ENCODE results near the gene ITLN1. TPM values are rescaled to one million over a fixed set of nuclear protein-coding genes. Genes with fewer than 3 reads are reported as not detected.
A peak's percentile ranks its signal among the peaks of the same experiment; 100 is the strongest.

The ITLN1 gene
- total RNA-seq, 4 donors from 2014 or later: not detected

DNA sequence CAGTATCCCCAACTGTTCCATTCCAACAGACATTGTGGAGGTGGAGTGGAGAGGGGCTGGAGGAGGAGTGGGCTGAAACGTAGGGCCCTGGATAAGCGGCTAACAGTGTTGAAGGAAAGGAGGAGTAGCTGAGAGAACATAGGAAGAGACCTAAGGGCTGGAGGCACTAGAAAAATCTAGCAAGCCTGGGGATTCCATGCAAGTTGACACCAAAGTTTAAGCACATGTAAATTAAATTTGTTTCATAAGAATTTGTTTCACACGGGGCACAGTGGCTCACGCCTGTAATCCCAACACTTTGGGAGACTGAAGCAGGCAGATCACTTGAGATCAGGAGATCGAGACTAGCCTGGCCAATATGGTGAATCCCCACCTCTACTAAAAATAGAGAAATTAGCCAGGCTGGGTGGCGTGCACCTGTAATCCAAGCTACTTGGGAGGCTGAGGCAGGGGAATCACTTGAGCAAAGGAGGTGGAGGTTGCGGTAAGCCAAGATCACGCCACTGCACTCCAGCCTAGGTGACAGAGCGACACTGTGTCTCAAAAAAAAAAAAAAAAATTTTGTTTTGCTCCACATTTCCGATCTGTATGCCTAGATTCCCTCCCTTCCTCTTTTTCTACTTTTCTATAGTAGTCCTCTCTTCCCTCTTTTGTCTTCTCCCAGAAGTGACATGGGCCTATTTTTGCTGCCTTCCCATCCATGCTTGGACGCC lies 21.8 kb downstream of the ITLN1 start:
- intact Hi-C loops (cut with DNase I; ENCODE audit: low total_unique reads): no loop called here
- TF ChIP-seq, protein P1, sequence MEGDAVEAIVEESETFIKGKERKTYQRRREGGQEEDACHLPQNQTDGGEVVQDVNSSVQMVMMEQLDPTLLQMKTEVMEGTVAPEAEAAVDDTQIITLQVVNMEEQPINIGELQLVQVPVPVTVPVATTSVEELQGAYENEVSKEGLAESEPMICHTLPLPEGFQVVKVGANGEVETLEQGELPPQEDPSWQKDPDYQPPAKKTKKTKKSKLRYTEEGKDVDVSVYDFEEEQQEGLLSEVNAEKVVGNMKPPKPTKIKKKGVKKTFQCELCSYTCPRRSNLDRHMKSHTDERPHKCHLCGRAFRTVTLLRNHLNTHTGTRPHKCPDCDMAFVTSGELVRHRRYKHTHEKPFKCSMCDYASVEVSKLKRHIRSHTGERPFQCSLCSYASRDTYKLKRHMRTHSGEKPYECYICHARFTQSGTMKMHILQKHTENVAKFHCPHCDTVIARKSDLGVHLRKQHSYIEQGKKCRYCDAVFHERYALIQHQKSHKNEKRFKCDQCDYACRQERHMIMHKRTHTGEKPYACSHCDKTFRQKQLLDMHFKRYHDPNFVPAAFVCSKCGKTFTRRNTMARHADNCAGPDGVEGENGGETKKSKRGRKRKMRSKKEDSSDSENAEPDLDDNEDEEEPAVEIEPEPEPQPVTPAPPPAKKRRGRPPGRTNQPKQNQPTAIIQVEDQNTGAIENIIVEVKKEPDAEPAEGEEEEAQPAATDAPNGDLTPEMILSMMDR (IDR thresholded peaks at IDR 0.05): no peak
- no peak for TF ChIP-seq POLR2A (IDR thresholded peaks at IDR 0.05)
- no peak overlapping the region for H3K4me3 ChIP-seq (ENCODE audit: low read depth, poor library complexity, severe bottlenecking)
- WGBS, 2 donors: 69 to 81% methylated on average over 11 of the region's 11 CpGs
- DNase-seq (ENCODE audit: low spot score in 2 of 2): no peak

DNA sequence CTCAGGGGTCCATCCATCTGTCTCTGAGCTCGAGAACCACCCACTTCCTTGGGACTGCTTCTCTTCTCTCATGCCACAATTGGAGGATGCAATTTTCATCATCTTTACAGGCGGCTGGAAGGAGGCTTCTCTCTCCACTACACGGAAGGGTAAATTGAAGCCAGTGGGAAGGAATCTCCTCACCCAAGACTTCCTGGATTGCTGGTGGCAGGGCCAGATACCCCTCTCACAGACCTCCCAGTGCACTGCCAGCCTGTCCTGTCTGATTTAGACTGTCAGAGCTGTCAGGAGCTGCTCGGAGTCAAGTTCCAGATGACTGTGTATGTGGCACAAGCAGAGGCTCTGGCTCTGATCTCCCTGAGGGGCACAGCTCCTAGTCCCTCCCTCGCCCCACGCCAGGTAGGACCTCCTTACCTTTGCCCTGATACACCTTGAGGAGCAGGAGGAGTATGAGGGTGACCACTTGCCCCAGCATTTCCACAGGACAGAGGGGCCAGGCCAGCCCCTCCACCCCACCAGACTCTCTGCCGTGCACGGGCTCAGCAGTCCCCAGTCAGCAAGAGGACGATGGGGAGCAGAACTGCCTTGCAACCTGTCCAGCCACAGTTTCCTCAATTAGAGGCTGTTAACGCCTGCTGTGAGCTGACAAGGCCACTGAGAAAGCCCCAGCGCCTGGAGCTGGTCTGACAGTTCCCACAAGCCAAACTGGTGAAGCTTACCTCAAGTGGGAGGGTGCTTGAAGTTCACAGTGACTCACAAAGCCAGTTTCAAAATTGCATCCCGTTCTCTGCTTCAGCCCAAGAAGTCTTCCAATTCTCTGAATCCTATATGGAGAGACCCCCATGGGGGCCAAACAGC lies 22.5 kb downstream of the ITLN1 start, which contains the start of gene CD244:
CD244 (minus strand) TSS at position 685 of the 858 bp plus-strand sequence; CDS start at position 475, 210 bp downstream.
- intact Hi-C loops (cut with DNase I; ENCODE audit: low total_unique reads): no loop called here
- no peak for DNase-seq (ENCODE audit: low spot score in 2 of 2)
- TF ChIP-seq, protein P1 (IDR thresholded peaks at IDR 0.05): no peak
- no peak for TF ChIP-seq POLR2A (IDR thresholded peaks at IDR 0.05)
- H3K4me3 ChIP-seq (ENCODE audit: low read depth, poor library complexity, severe bottlenecking): no peak within 1 kb of the TSS
- WGBS, 2 donors: 34 to 52% methylated on average over 12 of the region's 12 CpGs

DNA sequence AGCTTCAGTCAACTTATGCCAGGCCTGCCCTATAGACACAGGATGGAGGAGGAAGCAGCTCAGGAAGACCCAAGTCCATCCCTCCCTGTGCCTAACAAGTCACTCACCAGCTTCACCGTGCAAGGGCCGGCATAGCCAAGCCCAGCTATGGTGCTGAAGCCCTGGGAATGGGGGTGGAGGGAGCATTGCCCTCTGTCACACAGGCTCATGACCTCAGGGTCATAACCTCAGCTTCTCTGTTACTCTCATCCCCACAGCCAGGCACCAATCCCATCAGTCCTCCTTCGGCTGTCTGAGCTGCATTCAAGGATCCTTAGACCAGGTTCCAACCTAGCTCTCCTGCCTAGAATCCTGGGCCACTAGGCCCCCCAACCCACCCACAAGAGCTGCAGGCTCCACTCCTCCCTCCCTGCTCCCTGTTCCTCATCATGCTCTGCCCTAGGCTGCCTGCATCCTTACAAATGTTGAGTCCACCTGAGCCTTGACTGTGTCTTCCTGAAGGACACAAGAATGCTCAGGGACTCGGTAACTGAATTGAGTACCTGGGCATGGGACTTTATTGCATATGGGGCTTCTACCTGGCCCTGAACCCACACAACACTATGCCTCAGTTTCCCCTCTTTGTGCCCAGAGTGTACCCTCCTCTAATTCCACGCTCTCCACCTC lies 24.0 kb downstream of the ITLN1 start:
- no peak overlapping the region for H3K4me3 ChIP-seq (ENCODE audit: low read depth, poor library complexity, severe bottlenecking)
- no peak for TF ChIP-seq POLR2A (IDR thresholded peaks at IDR 0.05)
- TF ChIP-seq, protein P1 (IDR thresholded peaks at IDR 0.05): no peak
- peak; percentile 4 to 48 for DNase-seq (ENCODE audit: low spot score in 2 of 2)
- intact Hi-C loops (cut with DNase I; ENCODE audit: low total_unique reads): no loop called here
- 62 to 79% methylated on average over 5 of the region's 5 CpGs for WGBS, 2 donors

DNA sequence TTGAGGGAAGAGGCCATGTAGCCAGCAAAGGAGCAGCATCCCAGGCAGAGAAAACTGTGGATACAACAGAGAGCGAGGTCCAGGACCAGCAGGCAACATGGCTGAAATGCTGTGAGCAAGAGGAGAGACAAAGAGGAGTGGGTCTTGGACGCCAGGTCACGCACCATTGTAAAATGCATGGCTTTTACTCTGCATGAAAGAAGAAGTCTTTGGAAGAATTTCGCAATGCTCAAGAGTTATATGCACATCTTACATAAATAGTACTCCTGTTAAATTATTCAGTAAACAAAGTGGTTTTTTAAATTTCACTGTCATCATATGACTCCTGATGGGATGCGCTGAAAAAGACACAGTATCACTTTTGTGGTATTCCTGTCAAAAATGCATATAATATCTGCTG lies 25.8 kb downstream of the ITLN1 start:
- WGBS, 2 donors: 86 to 88% methylated on average over 5 of the region's 5 CpGs
- H3K4me3 ChIP-seq (ENCODE audit: low read depth, poor library complexity, severe bottlenecking): no peak overlapping the region
- intact Hi-C loops (cut with DNase I; ENCODE audit: low total_unique reads): no loop called here
- peak in 1 of 2 donors; percentile 29 for DNase-seq (ENCODE audit: low spot score in 2 of 2)
- TF ChIP-seq, protein P1 (IDR thresholded peaks at IDR 0.05): no peak
- no peak for TF ChIP-seq POLR2A (IDR thresholded peaks at IDR 0.05)

DNA sequence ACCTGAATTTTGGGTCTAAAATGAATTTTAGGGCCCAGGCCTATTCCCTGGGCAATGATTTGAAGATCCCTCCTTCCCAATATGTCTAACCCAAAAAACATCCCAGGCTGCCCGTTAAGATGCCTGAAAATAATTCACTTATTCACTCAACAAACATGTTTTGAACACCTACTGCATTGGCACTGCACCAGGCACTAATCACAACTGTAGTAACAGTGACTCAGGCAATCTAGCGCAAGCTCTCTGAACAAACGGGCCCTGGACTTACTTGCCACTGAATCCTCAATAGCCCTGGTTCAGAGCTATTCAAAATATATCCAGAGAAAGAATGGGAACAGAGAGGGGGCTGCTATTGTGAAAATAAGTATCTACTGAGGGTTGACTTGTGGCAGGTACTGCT lies 26.5 kb downstream of the ITLN1 start:
- no peak overlapping the region for H3K4me3 ChIP-seq (ENCODE audit: low read depth, poor library complexity, severe bottlenecking)
- WGBS, 2 donors: 46 to 52% methylated on average over 3 of the region's 3 CpGs
- TF ChIP-seq, protein P1 (IDR thresholded peaks at IDR 0.05): no peak
- TF ChIP-seq POLR2A (IDR thresholded peaks at IDR 0.05): no peak
- DNase-seq (ENCODE audit: low spot score in 2 of 2): peak; percentile 7 to 37
- intact Hi-C loops (cut with DNase I; ENCODE audit: low total_unique reads): no loop called here
